Mesenchymal stem cell (in vitro differentiated cells and primary cell): ENCODE data around the gene ADCK2.

Experiments used
- DNase-seq: peaks from one replicate; pipeline ENCODE4 v3.0.0-alpha.2; 2013
- H2AFZ ChIP-seq: one replicate; pipeline ENCODE4 v1.6.1; 2013; ENCODE audit warnings: low read depth, mild to moderate bottlenecking, control low read depth, inconsistent platforms, low read length, moderate library complexity
- H2AK5ac ChIP-seq: 2 replicates; pipeline ENCODE4 v1.6.1; 2013; ENCODE audit warnings: low read length, moderate library complexity, mild to moderate bottlenecking, inconsistent platforms; ENCODE audit not compliant: severe bottlenecking
- H2BK120ac ChIP-seq: one replicate; pipeline ENCODE4 v1.6.1; 2013; ENCODE audit warnings: low read depth, mild to moderate bottlenecking, inconsistent platforms, low read length, moderate library complexity
- H2BK12ac ChIP-seq, 2 experiments: one replicate each; pipeline ENCODE4 v1.6.1; 2013; ENCODE audit warnings: inconsistent platforms in 2 of 2, low read length in 2 of 2, mild to moderate bottlenecking in 2 of 2, moderate library complexity in 2 of 2, control low read depth in 1 of 2
- H2BK15ac ChIP-seq: one replicate; pipeline ENCODE4 v1.6.1; 2013; ENCODE audit warnings: mild to moderate bottlenecking, low read depth, inconsistent platforms; ENCODE audit not compliant: poor library complexity, severe bottlenecking
- H2BK5ac ChIP-seq: 2 replicates; pipeline ENCODE4 v1.6.1; 2013; ENCODE audit warnings: low read depth, mild to moderate bottlenecking, low read length, control low read depth, inconsistent platforms; ENCODE audit not compliant: poor library complexity, severe bottlenecking
- H3K14ac ChIP-seq, 2 experiments: one replicate each; pipeline ENCODE4 v1.6.1; 2013; ENCODE audit warnings: inconsistent platforms in 2 of 2, low read length in 2 of 2, control low read depth in 1 of 2, mild to moderate bottlenecking in 1 of 2, moderate library complexity in 1 of 2
- H3K18ac ChIP-seq, 2 experiments: one replicate each; pipeline ENCODE4 v1.6.1; 2013; ENCODE audit warnings: inconsistent platforms in 2 of 2, low read length in 2 of 2, control low read depth in 1 of 2, low read depth in 1 of 2, mild to moderate bottlenecking in 1 of 2
- H3K23ac ChIP-seq, 2 experiments: one replicate each; pipeline ENCODE4 v1.6.1; 2013; ENCODE audit warnings: inconsistent platforms in 2 of 2, low read length in 2 of 2, mild to moderate bottlenecking in 2 of 2, moderate library complexity in 2 of 2, control low read depth in 1 of 2
- H3K27ac ChIP-seq: 2 replicates; pipeline ENCODE4 v1.5.1; 2013; ENCODE audit warnings: mild to moderate bottlenecking, moderate library complexity, low read length, control low read depth, inconsistent platforms; ENCODE audit not compliant: poor library complexity, severe bottlenecking
- H3K27me3 ChIP-seq, 2 experiments: 2 replicates each; pipeline versions ENCODE4 v1.6.1 to v1.7.0; 2013; ENCODE audit warnings: low read length in 2 of 2, mild to moderate bottlenecking in 2 of 2, moderate library complexity in 2 of 2, control low read depth in 1 of 2, inconsistent platforms in 1 of 2; ENCODE audit not compliant: control insufficient read depth in 1 of 2, insufficient read depth in 1 of 2
- H3K36me3 ChIP-seq, 2 experiments: 2 replicates each; pipeline versions ENCODE4 v1.6.1 to v1.7.0; 2013; ENCODE audit warnings: low read length in 2 of 2, control low read depth in 1 of 2, inconsistent platforms in 1 of 2, low read depth in 1 of 2, mild to moderate bottlenecking in 1 of 2; ENCODE audit not compliant: insufficient read depth in 2 of 2, control insufficient read depth in 1 of 2
- H3K4ac ChIP-seq, 2 experiments: one replicate each; pipeline ENCODE4 v1.6.1; 2013; ENCODE audit warnings: inconsistent platforms in 2 of 2, low read length in 2 of 2, mild to moderate bottlenecking in 2 of 2, moderate library complexity in 2 of 2, control low read depth in 1 of 2, low read depth in 1 of 2
- H3K4me1 ChIP-seq: 2 replicates; pipeline ENCODE4 v1.6.1; 2013; ENCODE audit warnings: low read depth, low read length, control low read depth; ENCODE audit not compliant: control insufficient read depth, insufficient read depth
- H3K4me2 ChIP-seq: 2 replicates; pipeline ENCODE4 v1.6.1; 2013; ENCODE audit warnings: low read length, mild to moderate bottlenecking, inconsistent platforms; ENCODE audit not compliant: poor library complexity, severe bottlenecking
- H3K4me3 ChIP-seq, 2 experiments: 2 replicates each; pipeline versions ENCODE4 v1.5.1 to v1.7.0; 2013; ENCODE audit warnings: low read length in 2 of 2, mild to moderate bottlenecking in 2 of 2, control low read depth in 1 of 2, low read depth in 1 of 2; ENCODE audit not compliant: insufficient read depth in 1 of 2
- H3K79me1 ChIP-seq: replicated peaks from 2 replicates; pipeline ENCODE4 v1.6.1; 2013; ENCODE audit warnings: mild to moderate bottlenecking, control low read depth, low read length, inconsistent platforms; ENCODE audit not compliant: poor library complexity, severe bottlenecking
- H3K9ac ChIP-seq: 2 replicates; pipeline ENCODE4 v1.7.0; 2013; ENCODE audit warnings: mild to moderate bottlenecking, low read length, moderate library complexity
- H3K9me3 ChIP-seq: 2 replicates; pipeline ENCODE4 v1.7.0; 2013; ENCODE audit warnings: mild to moderate bottlenecking, low read length; ENCODE audit not compliant: control insufficient read depth
- H4K8ac ChIP-seq: one replicate; pipeline ENCODE4 v1.6.1; 2013; ENCODE audit warnings: inconsistent platforms, mild to moderate bottlenecking, low read length, moderate library complexity
- H4K91ac ChIP-seq: one replicate; pipeline ENCODE4 v1.6.1; 2013; ENCODE audit warnings: mild to moderate bottlenecking, low read length, inconsistent platforms
- WGBS: methylation state at CpG from one replicate; pipeline ENCODE4 v1.1.7; 2013; ENCODE audit warnings: mixed read lengths; 5-methylcytosine and 5-hydroxymethylcytosine counted together

The ADCK2 gene

DNA sequence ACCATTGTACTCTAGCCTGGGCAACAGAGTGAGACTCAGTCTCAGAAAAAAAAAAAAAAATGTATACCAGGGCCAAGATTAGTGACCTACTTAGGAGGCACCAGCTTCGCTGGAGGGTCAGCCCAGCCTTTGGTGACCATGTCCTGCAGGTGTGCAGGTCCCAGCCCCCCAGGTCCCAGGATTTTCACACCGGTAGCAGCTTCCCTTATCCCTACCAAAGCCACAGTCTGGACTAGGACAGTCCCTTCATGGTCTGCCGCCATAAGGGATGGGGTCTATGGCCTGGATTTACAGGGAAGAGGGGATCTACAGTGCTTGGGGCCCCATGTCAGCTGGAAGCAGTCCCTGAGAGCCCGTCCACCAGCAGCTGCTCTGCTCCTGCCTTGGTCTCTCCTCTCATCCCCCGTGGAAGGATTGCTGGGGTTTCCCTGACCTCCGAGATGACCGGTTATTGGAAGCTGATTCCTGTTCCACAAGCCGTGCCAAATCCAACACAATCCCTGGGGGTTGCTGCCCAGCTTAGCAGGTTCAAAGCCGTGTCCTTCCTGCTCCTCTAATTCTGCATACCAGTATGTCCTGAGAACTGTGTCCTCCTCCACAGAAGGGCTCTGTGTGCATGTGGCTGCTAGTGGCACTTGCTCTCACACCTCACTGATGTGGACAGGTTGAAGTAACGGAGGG, 12.8 kb downstream of the ADCK2 start:
- Histone ChIP-seq H3K23ac (no peak overlapping the region), H3K79me1 (no peaks in the 10 kb centered on the region), H3K27ac (no peak overlapping the region), H3K36me3 (peaks cover 42 to 48% of the 10 kb centered on the region in 2 experiments), H3K9me3 (no peaks in the 10 kb centered on the region), H3K4ac (no peak overlapping the region), H3K4me1 (peaks cover 1% of the 10 kb centered on the region), H3K9ac (no peak overlapping the region), H2BK12ac (no peak overlapping the region), H3K18ac (no peak overlapping the region), H3K14ac (no peak overlapping the region), H2AK5ac (no peak overlapping the region), H4K8ac (no peak overlapping the region), H2BK15ac (no peak overlapping the region), H3K4me3 (no peak overlapping the region), H2AFZ (no peak overlapping the region), H2BK120ac (no peak overlapping the region), H3K4me2 (no peak overlapping the region), H2BK5ac (no peak overlapping the region), H4K91ac (no peak overlapping the region), H3K27me3 (no peaks in the 10 kb centered on the region)
- WGBS: 96% methylated on average over 9 of the region's 10 CpGs
- DNase-seq: no peak

DNA sequence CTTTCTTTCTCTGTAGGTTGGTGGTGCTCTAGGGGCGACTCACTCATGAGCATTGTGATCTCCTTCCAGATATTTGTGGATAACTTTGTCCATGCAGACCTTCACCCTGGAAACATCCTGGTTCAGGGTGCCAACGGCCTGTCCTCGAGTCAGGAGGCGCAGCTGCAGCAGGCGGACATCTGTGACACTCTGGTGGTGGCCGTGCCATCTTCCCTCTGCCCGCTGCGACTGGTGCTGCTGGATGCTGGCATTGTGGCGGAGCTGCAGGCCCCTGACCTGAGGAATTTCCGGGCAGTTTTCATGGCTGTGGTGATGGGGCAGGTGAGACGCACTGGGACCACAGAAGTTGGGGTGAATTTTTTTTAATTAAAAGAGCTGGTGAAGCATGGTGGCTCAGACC, 14.2 kb downstream of the ADCK2 start:
- Histone ChIP-seq H3K9ac (no peak overlapping the region), H3K36me3 (peaks cover 43 to 46% of the 10 kb centered on the region in 2 experiments), H3K4me2 (no peak overlapping the region), H2BK15ac (no peak overlapping the region), H3K4ac (no peak overlapping the region), H3K18ac (no peak overlapping the region), H4K8ac (no peak overlapping the region), H3K23ac (no peak overlapping the region), H3K4me3 (no peak overlapping the region), H3K27ac (no peak overlapping the region), H3K4me1 (peaks cover 1% of the 10 kb centered on the region), H2BK5ac (no peak overlapping the region), H3K79me1 (no peaks in the 10 kb centered on the region), H3K27me3 (no peaks in the 10 kb centered on the region), H3K9me3 (no peaks in the 10 kb centered on the region), H2BK12ac (no peak overlapping the region), H2AK5ac (no peak overlapping the region), H2AFZ (no peak overlapping the region), H4K91ac (no peak overlapping the region), H2BK120ac (no peak overlapping the region), H3K14ac (no peak overlapping the region)
- WGBS: 96% methylated on average over 11 of the region's 11 CpGs
- DNase-seq: no peak

DNA sequence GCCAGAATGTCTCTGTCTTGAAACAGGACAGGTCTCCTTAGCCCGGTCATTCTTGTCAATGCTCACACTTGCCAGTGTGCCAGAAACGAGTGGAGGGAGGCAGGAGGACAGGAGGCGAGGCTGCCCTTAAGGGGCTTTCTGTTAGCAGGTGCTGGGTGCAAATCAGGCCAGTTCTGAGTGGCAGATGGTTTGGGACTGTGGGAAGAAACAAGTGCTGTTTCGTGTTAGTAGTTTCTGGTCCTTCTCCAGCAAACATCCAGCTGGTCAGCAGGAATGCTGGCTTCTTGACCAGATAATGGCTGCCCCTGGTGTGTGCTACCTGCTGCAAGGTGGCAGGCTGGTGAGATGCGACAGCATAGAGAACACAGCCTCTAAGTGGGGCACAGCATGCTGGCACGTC, 15.6 kb downstream of the ADCK2 start:
- H2BK15ac ChIP-seq: no peak overlapping the region
- no peak overlapping the region for H3K14ac ChIP-seq
- DNase-seq: no peak
- H4K91ac ChIP-seq: no peak overlapping the region
- no peak overlapping the region for H2BK120ac ChIP-seq
- no peak overlapping the region for H3K18ac ChIP-seq
- no peak overlapping the region for H3K4me2 ChIP-seq
- H2AFZ ChIP-seq: no peak overlapping the region
- H2BK5ac ChIP-seq: no peak overlapping the region
- no peak overlapping the region for H3K4ac ChIP-seq
- no peak overlapping the region for H2AK5ac ChIP-seq
- WGBS: 93% methylated on average over 6 of the region's 6 CpGs
- peaks cover 43 to 46% of the 10 kb centered on the region in 2 experiments for H3K36me3 ChIP-seq
- no peak overlapping the region for H4K8ac ChIP-seq
- no peak overlapping the region for H3K23ac ChIP-seq
- H3K4me1 ChIP-seq: peaks cover 1% of the 10 kb centered on the region
- H3K9me3 ChIP-seq: no peaks in the 10 kb centered on the region
- no peak overlapping the region for H3K27ac ChIP-seq
- H3K9ac ChIP-seq: no peak overlapping the region
- no peak overlapping the region for H2BK12ac ChIP-seq
- no peaks in the 10 kb centered on the region for H3K79me1 ChIP-seq
- H3K27me3 ChIP-seq: no peaks in the 10 kb centered on the region
- H3K4me3 ChIP-seq: no peak overlapping the region

DNA sequence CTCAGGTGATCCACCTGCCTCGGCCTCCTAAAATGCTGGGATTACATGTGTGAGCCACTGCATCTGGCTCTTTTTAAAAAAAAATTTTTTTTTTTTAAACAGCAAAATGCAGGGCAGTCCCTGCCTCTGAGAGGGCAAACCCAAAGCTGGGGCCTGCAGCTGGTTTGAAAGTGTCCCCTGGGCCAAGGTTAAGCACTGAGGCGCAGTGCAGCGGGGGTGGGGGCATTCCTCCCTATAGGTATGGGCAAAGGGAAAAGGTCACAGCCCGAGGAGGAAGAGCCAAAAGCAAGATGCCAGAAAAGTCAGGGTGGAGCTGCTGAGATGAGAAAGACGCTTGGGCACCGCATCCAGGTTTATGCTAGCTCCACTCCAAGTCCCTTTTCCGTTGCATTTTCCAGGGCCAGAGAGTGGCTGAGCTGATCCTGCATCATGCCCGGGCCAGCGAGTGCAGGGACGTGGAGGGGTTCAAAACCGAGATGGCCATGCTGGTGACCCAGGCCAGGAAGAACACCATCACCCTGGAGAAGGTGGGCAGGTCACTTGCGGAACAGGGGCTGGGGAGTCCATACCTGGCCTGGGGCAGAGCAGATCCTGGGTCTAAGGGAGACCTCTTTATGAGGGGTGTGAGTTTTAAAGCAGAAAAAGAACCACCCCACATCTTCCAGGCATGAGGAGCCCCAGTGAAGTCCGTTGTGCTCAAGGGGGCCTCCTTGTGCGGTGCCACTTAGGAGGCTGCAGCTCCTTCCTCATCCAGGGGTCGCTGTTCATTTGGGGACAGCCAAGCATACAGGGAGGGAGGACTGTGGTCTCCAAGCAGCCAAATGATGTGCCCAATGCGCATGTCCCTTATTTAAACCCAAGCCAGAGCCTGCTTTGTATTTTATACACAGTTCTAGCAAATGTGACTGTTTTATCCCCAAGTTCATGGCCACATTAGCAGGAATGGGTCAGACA, 16.7 kb downstream of the ADCK2 start:
- H4K91ac ChIP-seq: no peak overlapping the region

More for the DNA sequence above, 16.7 kb downstream of the ADCK2 start:
- Histone ChIP-seq H3K79me1 (no peaks in the 10 kb centered on the region), H3K36me3 (peaks cover 43 to 45% of the 10 kb centered on the region in 2 experiments), H2BK5ac (no peak overlapping the region), H2BK120ac (no peak overlapping the region), H3K4me3 (no peak overlapping the region), H3K27ac (no peak overlapping the region), H2BK12ac (no peak overlapping the region), H3K9me3 (no peaks in the 10 kb centered on the region), H2AK5ac (no peak overlapping the region), H3K18ac (no peak overlapping the region), H3K14ac (no peak overlapping the region), H2BK15ac (no peak overlapping the region), H3K23ac (no peak overlapping the region), H3K9ac (no peak overlapping the region), H3K4ac (no peak overlapping the region), H3K4me1 (no peaks in the 10 kb centered on the region), H4K8ac (no peak overlapping the region), H2AFZ (no peak overlapping the region), H3K27me3 (no peaks in the 10 kb centered on the region), H3K4me2 (no peak overlapping the region)
- WGBS: 95% methylated on average over 16 of the region's 16 CpGs
- no peak for DNase-seq
